B cell (primary cell): Measurements from ENCODE around the gene CTNNA2. TPM values are rescaled to one million over a fixed set of nuclear protein-coding genes. Genes with fewer than 3 reads are reported as not detected.

Experiments used
- ATAC-seq: fragments of 200-7000 bp; cut with Tn5 transposase; one replicate; pipeline ENCODE4 v1.10.0; 2021; ENCODE audit warnings: low read depth, mild to moderate bottlenecking, moderate number of reproducible peaks, moderate library complexity
- CTCF ChIA-PET: fragments of 350-600 bp; sonication (Branson Sonifier 250); formaldehyde crosslinking; loops from one replicate; lab custom pipeline; 2021; ENCODE audit warnings: antibody characterized with exemption, inconsistent platforms; lab: Charles Lee
- POLR2A ChIA-PET: fragments of 350-600 bp; sonication (Branson Sonifier 250); formaldehyde crosslinking; loops from one replicate; lab custom pipeline; 2021; ENCODE audit warnings: antibody characterized with exemption; lab: Charles Lee
- DNase-seq: peaks from one replicate; pipeline ENCODE4 v3.0.0; 2013
- H2AFZ ChIP-seq: 2 replicates; pipeline ENCODE4 v1.6.1; 2012; ENCODE audit warnings: mild to moderate bottlenecking, low read depth, low read length; ENCODE audit not compliant: insufficient read depth, poor library complexity, severe bottlenecking
- H3K27ac ChIP-seq, 2 donors: 1 replicate in 1 of 2; 2 replicates in 1 of 2; pipeline ENCODE4 v1.5.1; 2012 to 2013; ENCODE audit warnings: low read length in 2 of 2, mild to moderate bottlenecking in 2 of 2, moderate library complexity in 1 of 2
- H3K27me3 ChIP-seq, 4 experiments: fragments of 200-600 bp in 1 of 4; sonication (generic) in 1 of 4; replicated peaks in 1 of 4; 1 replicate in 2 of 4; 2 replicates in 2 of 4; pipeline versions ENCODE4 v1.6.1 to v1.7.0; 2013 to 2016; ENCODE audit warnings: low read length in 3 of 4, mild to moderate bottlenecking in 2 of 4, mixed read lengths in 1 of 4, moderate library complexity in 1 of 4; ENCODE audit not compliant: insufficient read depth in 4 of 4, control insufficient read depth in 3 of 4; ENCODE audit errors: control extremely low read depth in 1 of 4
- H3K36me3 ChIP-seq, 2 experiments: replicated peaks in 1 of 2; 1 replicate in 1 of 2; 2 replicates in 1 of 2; pipeline versions ENCODE4 v1.6.1 to v1.7.1; 2013; ENCODE audit warnings: low read length in 1 of 2; ENCODE audit not compliant: insufficient read depth in 2 of 2, control insufficient read depth in 1 of 2; ENCODE audit errors: control extremely low read depth in 1 of 2, extremely low read depth in 1 of 2
- H3K4me1 ChIP-seq, 2 donors: fragments of 200-600 bp in 1 of 2; sonication (generic) in 1 of 2; 1 replicate in 1 of 2; 2 replicates in 1 of 2; pipeline versions ENCODE4 v1.5.1 to v1.6.1; 2013 to 2017; ENCODE audit warnings: low read length in 2 of 2; ENCODE audit not compliant: control insufficient read depth in 2 of 2, insufficient read depth in 2 of 2
- H3K4me2 ChIP-seq: replicated peaks from 2 replicates; pipeline ENCODE3; 2012; ENCODE audit warnings: mild to moderate bottlenecking, low read depth, low read length; ENCODE audit not compliant: poor library complexity, severe bottlenecking
- H3K4me3 ChIP-seq, 5 experiments: fragments of 200-600 bp in 1 of 5; sonication (generic) in 1 of 5; 1 replicate in 3 of 5; 2 replicates in 2 of 5; pipeline versions ENCODE4 v1.5.1 to v1.7.0; 2011 to 2016; ENCODE audit warnings: low read length in 4 of 5, mild to moderate bottlenecking in 4 of 5, low read depth in 2 of 5, control low read depth in 1 of 5, moderate library complexity in 1 of 5; ENCODE audit not compliant: insufficient read depth in 1 of 5; ENCODE audit errors: control extremely low read depth in 1 of 5, extremely low read depth in 1 of 5
- H3K79me2 ChIP-seq: fragments of 200-600 bp; sonication (generic); one replicate; pipeline ENCODE4 v1.6.0; 2016; ENCODE audit warnings: low read length; ENCODE audit not compliant: control insufficient read depth, insufficient read depth
- H3K9ac ChIP-seq: fragments of 200-600 bp; sonication (generic); 2 replicates; pipeline ENCODE4 v1.6.1; 2017; ENCODE audit warnings: mild to moderate bottlenecking, low read length, moderate library complexity
- H3K9me3 ChIP-seq, 3 donors: one replicate each; pipeline versions ENCODE4 v1.6.1 to v1.7.1; 2013; ENCODE audit warnings: low read length in 2 of 3; ENCODE audit not compliant: control insufficient read depth in 2 of 3, insufficient read depth in 1 of 3; ENCODE audit errors: control extremely low read depth in 1 of 3
- H4K20me1 ChIP-seq: 2 replicates; pipeline ENCODE4 v1.6.0; 2012; ENCODE audit warnings: mild to moderate bottlenecking, low read length; ENCODE audit not compliant: insufficient read depth, control insufficient read depth, poor library complexity, severe bottlenecking
- H3K27ac Mint-ChIP-seq: one replicate; pipeline ENCODE4 v1.8.0; 2021; ENCODE audit warnings: mixed read lengths
- H3K27me3 Mint-ChIP-seq: one replicate; pipeline ENCODE4 v1.8.0; 2021; ENCODE audit warnings: mixed read lengths
- H3K4me1 Mint-ChIP-seq: one replicate; pipeline ENCODE4 v1.8.0; 2021; ENCODE audit warnings: mixed read lengths
- H3K4me3 Mint-ChIP-seq: one replicate; pipeline ENCODE4 v1.8.0; 2021; ENCODE audit warnings: mixed read lengths
- H3K9me3 Mint-ChIP-seq: one replicate; pipeline ENCODE4 v1.8.0; 2022; ENCODE audit warnings: mixed read lengths; ENCODE audit not compliant: insufficient read depth
- CTCF ChIP-seq: fragments of 200-600 bp; IDR thresholded peaks from one replicate; pipeline ENCODE4 v1.8.0; 2022; ENCODE audit warnings: antibody characterized with exemption, mild to moderate bottlenecking
- EZH2 ChIP-seq: IDR thresholded peaks from 2 replicates; pipeline ENCODE4 v1.6.1; 2012; ENCODE audit warnings: borderline replicate concordance, low read depth, mild to moderate bottlenecking, moderate library complexity, low read length; ENCODE audit not compliant: insufficient read depth, poor library complexity, severe bottlenecking
- WGBS: methylation state at CpG from one replicate; pipeline ENCODE4 v1.1.5; 2013; ENCODE audit warnings: missing lambda C conversion rate; ENCODE audit not compliant: insufficient coverage; 5-methylcytosine and 5-hydroxymethylcytosine counted together
- intact Hi-C: fragments of 100-400 bp; cut with micrococcal nuclease; formaldehyde crosslinking; loops from one replicate; pipeline ENCODE4 v1.10.0; 2022
- polyA plus RNA-seq: library from polyadenylated mRNA; depleted of rRNA; stranded (reverse); fragments of >200 nt; gene quantifications from 2 replicates; pipeline ENCODE4 v1.2.3, GENCODE V29; 2012
- total RNA-seq, 2 donors: library from RNA; stranded (reverse); fragments of 120-200 nt in 1 of 2; gene quantifications; 1 replicate in 1 of 2; 2 replicates in 1 of 2; pipeline versions ENCODE4 v1.2.3 to v1.2.4, GENCODE V29; 2013 to 2022

Gene CTNNA2
- total and polyA plus RNA-seq, 2 donors (not counting 1 experiment from before 2014, with no cell fraction given) = not detected

GRCh38 chr2:79980816-79981215 is 468.0 kb downstream of the CTNNA2 start:
- no CpG with 5 or more reads among the region's 5 CpGs for WGBS
- H3K4me3 Mint-ChIP-seq = no peak overlapping the region
- no peaks in the 10 kb centered on the region for H4K20me1 ChIP-seq
- H3K36me3 ChIP-seq = no peaks in the 10 kb centered on the region
- ATAC-seq = no peak
- no peaks in the 10 kb centered on the region for H3K27me3 Mint-ChIP-seq
- H3K27ac Mint-ChIP-seq = no peak overlapping the region
- H3K4me3 ChIP-seq = no peak overlapping the region
- no peaks in the 10 kb centered on the region for H3K27me3 ChIP-seq
- no peak overlapping the region for H3K27ac ChIP-seq
- H3K9me3 ChIP-seq = no peaks in the 10 kb centered on the region
- H3K4me2 ChIP-seq = no peak overlapping the region
- POLR2A ChIA-PET = no interaction called here
- no peak overlapping the region for H2AFZ ChIP-seq
- H3K4me1 ChIP-seq = no peaks in the 10 kb centered on the region
- CTCF ChIA-PET = no interaction called here
- H3K79me2 ChIP-seq = no peaks in the 10 kb centered on the region
- H3K9ac ChIP-seq = no peak overlapping the region
- H3K4me1 Mint-ChIP-seq = no peaks in the 10 kb centered on the region
- TF ChIP-seq EZH2 = no peak
- TF ChIP-seq CTCF = no peak
- intact Hi-C loops = no loop called here
- no peak for DNase-seq
- H3K9me3 Mint-ChIP-seq = peaks cover 4% of the 10 kb centered on the region

- ChIA-PET POLR2A (no interaction called here), CTCF (no interaction called here)
- H3K4me1 ChIP-seq = no peaks in the 10 kb centered on the region
- H3K4me1 Mint-ChIP-seq = no peaks in the 10 kb centered on the region
- no peaks in the 10 kb centered on the region for H3K79me2 ChIP-seq
- no peaks in the 10 kb centered on the region for H3K27me3 ChIP-seq
- H3K4me3 ChIP-seq = no peak overlapping the region
- no peak for TF ChIP-seq EZH2
- TF ChIP-seq CTCF = no peak
- H3K36me3 ChIP-seq = no peaks in the 10 kb centered on the region
- H2AFZ ChIP-seq = no peak overlapping the region
- ATAC-seq (no peak), DNase-seq (no peak)
- no peaks in the 10 kb centered on the region for H3K9me3 ChIP-seq
- H3K9me3 Mint-ChIP-seq = peaks cover 4% of the 10 kb centered on the region
- no peak overlapping the region for H3K9ac ChIP-seq
- H4K20me1 ChIP-seq = no peaks in the 10 kb centered on the region
- no peak overlapping the region for H3K27ac ChIP-seq
- intact Hi-C loops = no loop called here
- H3K27me3 Mint-ChIP-seq = no peaks in the 10 kb centered on the region
- no peak overlapping the region for H3K4me2 ChIP-seq
- H3K27ac Mint-ChIP-seq = no peak overlapping the region
- H3K4me3 Mint-ChIP-seq = no peak overlapping the region
- WGBS = no CpG with 5 or more reads among the region's 3 CpGs
These were observed 468.5 kb downstream of the CTNNA2 start for GRCh38 chr2:79981316-79981715.
